K562 (cell line): ENCODE results near the gene TBC1D2. TPM values are rescaled to one million over a fixed set of nuclear protein-coding genes. Genes with fewer than 3 reads are reported as not detected.

Experiments used
- CBX2 ChIP-seq: fragments of 200-600 bp; sonication (generic); IDR thresholded peaks from one replicate; pipeline ENCODE4 v1.6.1; 2012; ENCODE audit warnings: mild to moderate bottlenecking, low read length, inconsistent platforms; ENCODE audit not compliant: insufficient read depth, poor library complexity, severe bottlenecking
- EZH2 ChIP-seq: IDR thresholded peaks from 2 replicates; pipeline ENCODE4 v1.6.1; 2012; ENCODE audit warnings: low read depth, mild to moderate bottlenecking, inconsistent platforms, low read length, borderline replicate concordance
- FOXJ3 ChIP-seq: sonication (generic); formaldehyde crosslinking; IDR thresholded peaks from 2 replicates; pipeline ENCODE4 v1.4.0; 2020; ENCODE audit warnings: mild to moderate bottlenecking, missing genetic modification reagents
- HES1 ChIP-seq: fragments of 450-650 bp; IDR thresholded peaks from 2 replicates; pipeline ENCODE4 v1.6.1; 2016; ENCODE audit warnings: low read depth, mild to moderate bottlenecking, moderate library complexity
- HNRNPLL ChIP-seq: fragments of 200-400 bp; formaldehyde crosslinking; IDR thresholded peaks from 2 replicates; pipeline ENCODE4 v1.6.1; 2017; ENCODE audit warnings: low read length, low read depth, mild to moderate bottlenecking; ENCODE audit not compliant: poor library complexity, severe bottlenecking
- ILF3 ChIP-seq: fragments of 450-650 bp; IDR thresholded peaks from 2 replicates; pipeline ENCODE4 v1.6.1; 2018; ENCODE audit warnings: antibody characterized with exemption, mild to moderate bottlenecking, moderate library complexity, borderline replicate concordance
- KAT8 ChIP-seq: fragments of 450-650 bp; IDR thresholded peaks from 2 replicates; pipeline ENCODE4 v1.6.1; 2016; ENCODE audit warnings: low read depth, mild to moderate bottlenecking
- KHSRP ChIP-seq: fragments of 450-650 bp; IDR thresholded peaks from 2 replicates; pipeline ENCODE4 v1.6.1; 2017
- NFXL1 ChIP-seq: fragments of 450-650 bp; formaldehyde crosslinking; IDR thresholded peaks from 2 replicates; pipeline ENCODE4 v1.4.0; 2021; ENCODE audit warnings: mild to moderate bottlenecking
- TOE1 ChIP-seq, 2 experiments: fragments of 450-650 bp in 1 of 2; sonication (generic) in 1 of 2; formaldehyde crosslinking in 1 of 2; IDR thresholded peaks; 2 replicates each; pipeline versions ENCODE4 v1.7.1 to v1.8.0; 2016 to 2022; ENCODE audit warnings: borderline replicate concordance in 2 of 2, mild to moderate bottlenecking in 2 of 2, antibody characterized with exemption in 1 of 2, inconsistent platforms in 1 of 2, low read depth in 1 of 2, missing genetic modification reagents in 1 of 2, moderate library complexity in 1 of 2
- ZBTB17 ChIP-seq: fragments of 450-650 bp; formaldehyde crosslinking; IDR thresholded peaks from 2 replicates; pipeline ENCODE4 v1.4.0; 2020; ENCODE audit warnings: mild to moderate bottlenecking
- ZNF41 ChIP-seq: fragments of 250-450 bp; sonication (Bioruptor Pico); conservative IDR thresholded peaks from 2 replicates; pipeline ENCODE4 v1.4.0; 2020; ENCODE audit warnings: mild to moderate bottlenecking
- polyA plus RNA-seq, 8 experiments: library from polyadenylated mRNA; depleted of rRNA in 4 of 8; stranded (reverse) in 5 of 8; unstranded in 3 of 8; fragments of >200 nt; fragmentation: Nextera tagmentation in 2 of 8; fragmentation: Illumina TruSeq in 1 of 8; extraction: Ambion mirVana in 2 of 8; extraction: Trizol in 1 of 8; gene quantifications; 2 replicates each; pipeline versions ENCODE4 v1.2.1 to v1.2.3, GENCODE V29; 2011 to 2014; ENCODE audit warnings: inconsistent platforms in 1 of 8, missing spikeins in 1 of 8
- total RNA-seq, 7 experiments: library from RNA; depleted of rRNA in 6 of 7; stranded (reverse); fragments of >200 nt in 6 of 7; fragmentation: Illumina TruSeq in 2 of 7; extraction: Trizol in 2 of 7; gene quantifications; 2 replicates each; pipeline versions ENCODE4 v1.2.1 to v1.2.3, GENCODE V29; 2011 to 2021; ENCODE audit warnings: low replicate concordance in 1 of 7
- TF ChIP-seq, protein P1 (sequence below): sonication (generic); formaldehyde crosslinking; IDR thresholded peaks from 2 replicates; pipeline ENCODE4 v1.4.0; 2020; ENCODE audit warnings: mild to moderate bottlenecking, missing genetic modification reagents
- TF ChIP-seq, protein P2 (sequence below), 2 experiments: fragments of 450-650 bp in 1 of 2; sonication (generic) in 1 of 2; formaldehyde crosslinking; conservative IDR thresholded peaks; 2 replicates each; pipeline versions ENCODE4 v1.4.0 to v1.8.1; 2020 to 2022; ENCODE audit warnings: mild to moderate bottlenecking in 1 of 2, missing genetic modification reagents in 1 of 2
- TF ChIP-seq, protein P3 (sequence below): fragments of 250-450 bp; sonication (Bioruptor Pico); IDR thresholded peaks from 2 replicates; pipeline ENCODE4 v1.4.0; 2020; ENCODE audit warnings: mild to moderate bottlenecking, moderate library complexity

TBC1D2 gene
- total and polyA plus RNA-seq, 9 of the 15 experiments (the other 6 are each of a cell fraction or from before 2014, with no cell fraction given): 0.10 to 7.0 (median 2.5) TPM

DNA sequence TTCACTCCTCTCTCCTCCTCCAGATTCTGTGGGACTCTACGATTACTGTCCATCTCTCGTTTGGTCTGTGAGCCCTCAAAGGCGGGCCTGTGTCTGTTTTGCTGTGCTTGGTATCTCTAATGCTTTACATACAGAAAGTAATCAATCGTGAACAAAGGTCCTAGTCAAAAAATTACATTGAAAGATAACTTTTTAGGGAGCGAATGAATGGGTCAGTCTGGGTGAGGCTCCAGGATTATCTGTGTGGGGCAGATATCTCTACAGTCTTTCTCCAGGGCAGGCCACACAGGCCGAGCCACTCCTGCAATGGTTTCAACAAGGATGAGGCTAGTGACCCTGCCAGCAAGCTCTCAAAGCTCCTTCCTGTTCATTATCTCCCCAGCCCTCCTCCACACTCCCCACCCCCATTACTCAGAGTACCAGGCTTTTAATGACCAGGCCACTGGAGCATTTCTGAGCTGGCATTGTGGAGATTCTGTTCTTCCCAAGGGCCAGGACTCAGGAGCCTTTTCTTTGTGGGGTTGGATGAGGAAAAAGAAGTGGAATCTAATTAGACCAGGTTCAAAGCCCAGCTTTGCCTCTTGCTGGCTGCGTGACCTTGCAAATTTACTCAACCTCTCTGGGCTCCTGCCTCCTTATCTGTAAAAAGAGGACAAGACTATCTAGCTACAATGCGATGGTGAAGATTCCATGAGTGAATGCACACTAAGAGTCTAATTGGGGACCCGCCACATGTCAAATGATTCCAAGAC lies 73.2 kb downstream of the TBC1D2 start (continued):
- TF ChIP-seq, protein P1, sequence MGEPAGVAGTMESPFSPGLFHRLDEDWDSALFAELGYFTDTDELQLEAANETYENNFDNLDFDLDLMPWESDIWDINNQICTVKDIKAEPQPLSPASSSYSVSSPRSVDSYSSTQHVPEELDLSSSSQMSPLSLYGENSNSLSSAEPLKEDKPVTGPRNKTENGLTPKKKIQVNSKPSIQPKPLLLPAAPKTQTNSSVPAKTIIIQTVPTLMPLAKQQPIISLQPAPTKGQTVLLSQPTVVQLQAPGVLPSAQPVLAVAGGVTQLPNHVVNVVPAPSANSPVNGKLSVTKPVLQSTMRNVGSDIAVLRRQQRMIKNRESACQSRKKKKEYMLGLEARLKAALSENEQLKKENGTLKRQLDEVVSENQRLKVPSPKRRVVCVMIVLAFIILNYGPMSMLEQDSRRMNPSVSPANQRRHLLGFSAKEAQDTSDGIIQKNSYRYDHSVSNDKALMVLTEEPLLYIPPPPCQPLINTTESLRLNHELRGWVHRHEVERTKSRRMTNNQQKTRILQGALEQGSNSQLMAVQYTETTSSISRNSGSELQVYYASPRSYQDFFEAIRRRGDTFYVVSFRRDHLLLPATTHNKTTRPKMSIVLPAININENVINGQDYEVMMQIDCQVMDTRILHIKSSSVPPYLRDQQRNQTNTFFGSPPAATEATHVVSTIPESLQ (CRISPR knock-in tag): no peak
- TF ChIP-seq HNRNPLL: no peak
- TF ChIP-seq KAT8: no peak
- TF ChIP-seq HES1: peak; percentile 62; the same call in 1 of the 2 replicates
- TF ChIP-seq ZBTB17 (CRISPR knock-in tag): no peak
- TF ChIP-seq NFXL1: no peak
- no peak for TF ChIP-seq FOXJ3 (CRISPR knock-in tag)
- no peak for TF ChIP-seq TOE1 (IDR thresholded peaks at IDR 0.05; ENCODE audit: borderline replicate concordance)
- TF ChIP-seq TOE1 (CRISPR knock-in tag; IDR thresholded peaks at IDR 0.05; ENCODE audit: borderline replicate concordance, low read depth): no peak
- TF ChIP-seq, protein P2, sequence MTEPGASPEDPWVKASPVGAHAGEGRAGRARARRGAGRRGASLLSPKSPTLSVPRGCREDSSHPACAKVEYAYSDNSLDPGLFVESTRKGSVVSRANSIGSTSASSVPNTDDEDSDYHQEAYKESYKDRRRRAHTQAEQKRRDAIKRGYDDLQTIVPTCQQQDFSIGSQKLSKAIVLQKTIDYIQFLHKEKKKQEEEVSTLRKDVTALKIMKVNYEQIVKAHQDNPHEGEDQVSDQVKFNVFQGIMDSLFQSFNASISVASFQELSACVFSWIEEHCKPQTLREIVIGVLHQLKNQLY (CRISPR knock-in tag; conservative IDR thresholded peaks at IDR 0.05): no peak
- no peak for TF ChIP-seq EZH2
- no peak for TF ChIP-seq ZNF41
- no peak for TF ChIP-seq CBX2
- TF ChIP-seq, protein P3, sequence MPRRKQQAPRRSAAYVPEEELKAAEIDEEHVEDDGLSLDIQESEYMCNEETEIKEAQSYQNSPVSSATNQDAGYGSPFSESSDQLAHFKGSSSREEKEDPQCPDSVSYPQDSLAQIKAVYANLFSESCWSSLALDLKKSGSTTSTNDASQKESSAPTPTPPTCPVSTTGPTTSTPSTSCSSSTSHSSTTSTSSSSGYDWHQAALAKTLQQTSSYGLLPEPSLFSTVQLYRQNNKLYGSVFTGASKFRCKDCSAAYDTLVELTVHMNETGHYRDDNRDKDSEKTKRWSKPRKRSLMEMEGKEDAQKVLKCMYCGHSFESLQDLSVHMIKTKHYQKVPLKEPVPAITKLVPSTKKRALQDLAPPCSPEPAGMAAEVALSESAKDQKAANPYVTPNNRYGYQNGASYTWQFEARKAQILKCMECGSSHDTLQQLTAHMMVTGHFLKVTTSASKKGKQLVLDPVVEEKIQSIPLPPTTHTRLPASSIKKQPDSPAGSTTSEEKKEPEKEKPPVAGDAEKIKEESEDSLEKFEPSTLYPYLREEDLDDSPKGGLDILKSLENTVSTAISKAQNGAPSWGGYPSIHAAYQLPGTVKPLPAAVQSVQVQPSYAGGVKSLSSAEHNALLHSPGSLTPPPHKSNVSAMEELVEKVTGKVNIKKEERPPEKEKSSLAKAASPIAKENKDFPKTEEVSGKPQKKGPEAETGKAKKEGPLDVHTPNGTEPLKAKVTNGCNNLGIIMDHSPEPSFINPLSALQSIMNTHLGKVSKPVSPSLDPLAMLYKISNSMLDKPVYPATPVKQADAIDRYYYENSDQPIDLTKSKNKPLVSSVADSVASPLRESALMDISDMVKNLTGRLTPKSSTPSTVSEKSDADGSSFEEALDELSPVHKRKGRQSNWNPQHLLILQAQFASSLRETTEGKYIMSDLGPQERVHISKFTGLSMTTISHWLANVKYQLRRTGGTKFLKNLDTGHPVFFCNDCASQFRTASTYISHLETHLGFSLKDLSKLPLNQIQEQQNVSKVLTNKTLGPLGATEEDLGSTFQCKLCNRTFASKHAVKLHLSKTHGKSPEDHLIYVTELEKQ (CRISPR knock-in tag): no peak
- TF ChIP-seq ILF3: no peak
- TF ChIP-seq KHSRP: no peak
